Stimulated activated CD8-positive, alpha-beta memory T cell treated with anti-CD3 and anti-CD28 coated beads, Interleukin-15, amount 100 ng/mL, for 1 hour (primary cell): Measurements from ENCODE around the gene RFX4.

Experiments
- DNase-seq: peaks from one replicate; pipeline ENCODE4 v3.0.0-alpha.2; 2020; ENCODE audit warnings: low read depth

Gene RFX4

GRCh38 chr12:106764220-106764619, 181.4 kb downstream of the RFX4 start:
- DNase-seq = no peak

GRCh38 chr12:106764738-106765137, 181.9 kb downstream of the RFX4 start:
- DNase-seq = no peak

- DNase-seq = no peak
Observed at GRCh38 chr12:106766393-106766826, 183.6 kb downstream of the RFX4 start.

- no peak for DNase-seq
Observed at GRCh38 chr12:106767206-106767605, 184.4 kb downstream of the RFX4 start.

- no peak for DNase-seq
Observed at GRCh38 chr12:106767954-106768822, 185.4 kb downstream of the RFX4 start.

GRCh38 chr12:106769078-106769477, 186.3 kb downstream of the RFX4 start:
- no peak for DNase-seq

- no peak for DNase-seq
Observed at GRCh38 chr12:106769546-106769945, 186.7 kb downstream of the RFX4 start.

- DNase-seq = no peak
Observed at GRCh38 chr12:106771425-106771824, 188.6 kb downstream of the RFX4 start.

- DNase-seq = no peak
Observed at GRCh38 chr12:106773286-106774004, 190.6 kb downstream of the RFX4 start.

GRCh38 chr12:106774005-106774807, 191.4 kb downstream of the RFX4 start, which contains the start of gene RIC8B:
TSS of gene RIC8B (plus strand) at chr12:106774682. CDS start at chr12:106774746, 64 bp downstream.
- DNase-seq = peak; percentile 56

- DNase-seq = no peak
Observed at GRCh38 chr12:106774808-106775524, 192.2 kb downstream of the RFX4 start.

GRCh38 chr12:106776897-106777296, 194.1 kb downstream of the RFX4 start:
- no peak for DNase-seq

- no peak for DNase-seq
Observed at GRCh38 chr12:106780010-106780631, 197.3 kb downstream of the RFX4 start.

- DNase-seq = no peak
Observed at GRCh38 chr12:106782619-106783018, 199.8 kb downstream of the RFX4 start.

GRCh38 chr12:106783515-106783914, 200.7 kb downstream of the RFX4 start:
- DNase-seq = no peak

- no peak for DNase-seq
Observed at GRCh38 chr12:106790020-106790419, 207.2 kb downstream of the RFX4 start.

GRCh38 chr12:106791531-106791930, 208.7 kb downstream of the RFX4 start:
- DNase-seq = no peak

- no peak for DNase-seq
Observed at GRCh38 chr12:106794369-106794768, 211.6 kb downstream of the RFX4 start.

GRCh38 chr12:106801167-106801708, 218.4 kb downstream of the RFX4 start:
- no peak for DNase-seq

- DNase-seq = no peak
Observed at GRCh38 chr12:106801830-106802533, 219.2 kb downstream of the RFX4 start.
